SK-N-SH treated with all-trans-retinoic acid at 6 μM for 48 hours (cell line): ENCODE data around the gene ERC1.

Source experiments
- ARNTL ChIP-seq: fragments of 450-650 bp; formaldehyde crosslinking; IDR thresholded peaks from 2 replicates; pipeline ENCODE4 v1.5.0; 2020; ENCODE audit warnings: low read depth, mild to moderate bottlenecking, moderate library complexity, borderline replicate concordance
- BACH2 ChIP-seq: fragments of 250-450 bp; sonication (Bioruptor Pico); IDR thresholded peaks from 2 replicates; pipeline ENCODE4 v1.9.0; 2021; ENCODE audit warnings: mild to moderate bottlenecking, borderline replicate concordance
- GLIS3 ChIP-seq: fragments of 250-450 bp; sonication (Bioruptor Pico); IDR thresholded peaks from 2 replicates; pipeline ENCODE4 v1.5.0; 2020; ENCODE audit warnings: mild to moderate bottlenecking, moderate library complexity
- ISL1 ChIP-seq: fragments of 250-450 bp; sonication (Bioruptor Pico); IDR thresholded peaks from 2 replicates; pipeline ENCODE4 v2.1.2; 2022; ENCODE audit warnings: mild to moderate bottlenecking, moderate library complexity
- RARB ChIP-seq: fragments of 250-450 bp; sonication (Bioruptor Pico); IDR thresholded peaks from 2 replicates; pipeline ENCODE4 v1.8.0; 2021; ENCODE audit warnings: mild to moderate bottlenecking, moderate library complexity
- SNAI2 ChIP-seq: fragments of 250-450 bp; sonication (Bioruptor Pico); IDR thresholded peaks from 2 replicates; pipeline ENCODE4 v1.5.0; 2020; ENCODE audit warnings: mild to moderate bottlenecking, moderate library complexity
- TOX ChIP-seq: fragments of 250-450 bp; sonication (Bioruptor Pico); IDR thresholded peaks from 2 replicates; pipeline ENCODE4 v1.8.0; 2021; ENCODE audit warnings: mild to moderate bottlenecking, moderate library complexity, borderline replicate concordance
- ZC3H10 ChIP-seq: fragments of 250-450 bp; sonication (Bioruptor Pico); IDR thresholded peaks from 2 replicates; pipeline ENCODE4 v1.5.1; 2021; ENCODE audit warnings: mild to moderate bottlenecking, moderate library complexity
- TF ChIP-seq, protein P1 (sequence below): fragments of 250-450 bp; sonication (Bioruptor Pico); IDR thresholded peaks from 2 replicates; pipeline ENCODE4 v1.8.0; 2020; ENCODE audit warnings: mild to moderate bottlenecking, moderate library complexity, borderline replicate concordance
- TF ChIP-seq, protein P2 (sequence below): fragments of 250-450 bp; sonication (Bioruptor Pico); IDR thresholded peaks from 2 replicates; pipeline ENCODE4 v1.8.0; 2021; ENCODE audit warnings: low read depth, mild to moderate bottlenecking, moderate library complexity, borderline replicate concordance
- TF ChIP-seq, protein P3 (sequence below): fragments of 250-450 bp; sonication (Bioruptor Pico); IDR thresholded peaks from 2 replicates; pipeline ENCODE4 v1.5.1; 2021; ENCODE audit warnings: mild to moderate bottlenecking, moderate library complexity

DNA sequence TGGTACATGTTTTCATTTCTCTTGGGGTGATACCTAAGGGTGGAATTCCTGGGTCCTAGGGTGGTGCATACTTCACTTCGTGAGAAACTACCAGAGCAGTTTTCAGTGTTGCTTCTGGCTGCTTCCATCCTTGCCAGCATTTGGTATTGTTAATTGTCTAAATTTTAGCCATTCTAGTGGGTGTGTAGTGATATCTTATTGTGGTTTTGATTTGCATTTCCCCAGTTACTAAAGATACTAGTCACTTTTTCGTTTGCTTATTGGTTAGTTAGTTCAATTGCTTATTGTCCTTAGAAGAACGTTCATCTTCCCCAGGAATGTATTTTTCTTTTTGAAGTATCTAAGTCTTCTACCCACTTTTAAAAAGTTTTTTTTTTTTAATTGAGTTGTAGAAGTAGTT lies 80.2 kb downstream of the ERC1 start:
- TF ChIP-seq ZC3H10 = no peak
- TF ChIP-seq, protein P1, sequence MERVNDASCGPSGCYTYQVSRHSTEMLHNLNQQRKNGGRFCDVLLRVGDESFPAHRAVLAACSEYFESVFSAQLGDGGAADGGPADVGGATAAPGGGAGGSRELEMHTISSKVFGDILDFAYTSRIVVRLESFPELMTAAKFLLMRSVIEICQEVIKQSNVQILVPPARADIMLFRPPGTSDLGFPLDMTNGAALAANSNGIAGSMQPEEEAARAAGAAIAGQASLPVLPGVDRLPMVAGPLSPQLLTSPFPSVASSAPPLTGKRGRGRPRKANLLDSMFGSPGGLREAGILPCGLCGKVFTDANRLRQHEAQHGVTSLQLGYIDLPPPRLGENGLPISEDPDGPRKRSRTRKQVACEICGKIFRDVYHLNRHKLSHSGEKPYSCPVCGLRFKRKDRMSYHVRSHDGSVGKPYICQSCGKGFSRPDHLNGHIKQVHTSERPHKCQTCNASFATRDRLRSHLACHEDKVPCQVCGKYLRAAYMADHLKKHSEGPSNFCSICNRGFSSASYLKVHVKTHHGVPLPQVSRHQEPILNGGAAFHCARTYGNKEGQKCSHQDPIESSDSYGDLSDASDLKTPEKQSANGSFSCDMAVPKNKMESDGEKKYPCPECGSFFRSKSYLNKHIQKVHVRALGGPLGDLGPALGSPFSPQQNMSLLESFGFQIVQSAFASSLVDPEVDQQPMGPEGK = no peak
- TF ChIP-seq RARB (CRISPR knock-in tag) = no peak
- no peak for TF ChIP-seq BACH2 (CRISPR knock-in tag)
- no peak for TF ChIP-seq ISL1 (CRISPR knock-in tag)
- TF ChIP-seq GLIS3 (CRISPR knock-in tag) = no peak
- TF ChIP-seq SNAI2 (CRISPR knock-in tag) = no peak
- no peak for TF ChIP-seq TOX (CRISPR knock-in tag)
- TF ChIP-seq, protein P2, sequence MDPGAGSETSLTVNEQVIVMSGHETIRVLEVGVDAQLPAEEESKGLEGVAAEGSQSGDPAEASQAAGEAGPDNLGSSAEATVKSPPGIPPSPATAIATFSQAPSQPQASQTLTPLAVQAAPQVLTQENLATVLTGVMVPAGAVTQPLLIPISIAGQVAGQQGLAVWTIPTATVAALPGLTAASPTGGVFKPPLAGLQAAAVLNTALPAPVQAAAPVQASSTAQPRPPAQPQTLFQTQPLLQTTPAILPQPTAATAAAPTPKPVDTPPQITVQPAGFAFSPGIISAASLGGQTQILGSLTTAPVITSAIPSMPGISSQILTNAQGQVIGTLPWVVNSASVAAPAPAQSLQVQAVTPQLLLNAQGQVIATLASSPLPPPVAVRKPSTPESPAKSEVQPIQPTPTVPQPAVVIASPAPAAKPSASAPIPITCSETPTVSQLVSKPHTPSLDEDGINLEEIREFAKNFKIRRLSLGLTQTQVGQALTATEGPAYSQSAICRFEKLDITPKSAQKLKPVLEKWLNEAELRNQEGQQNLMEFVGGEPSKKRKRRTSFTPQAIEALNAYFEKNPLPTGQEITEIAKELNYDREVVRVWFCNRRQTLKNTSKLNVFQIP (CRISPR knock-in tag) = no peak
- TF ChIP-seq, protein P3, sequence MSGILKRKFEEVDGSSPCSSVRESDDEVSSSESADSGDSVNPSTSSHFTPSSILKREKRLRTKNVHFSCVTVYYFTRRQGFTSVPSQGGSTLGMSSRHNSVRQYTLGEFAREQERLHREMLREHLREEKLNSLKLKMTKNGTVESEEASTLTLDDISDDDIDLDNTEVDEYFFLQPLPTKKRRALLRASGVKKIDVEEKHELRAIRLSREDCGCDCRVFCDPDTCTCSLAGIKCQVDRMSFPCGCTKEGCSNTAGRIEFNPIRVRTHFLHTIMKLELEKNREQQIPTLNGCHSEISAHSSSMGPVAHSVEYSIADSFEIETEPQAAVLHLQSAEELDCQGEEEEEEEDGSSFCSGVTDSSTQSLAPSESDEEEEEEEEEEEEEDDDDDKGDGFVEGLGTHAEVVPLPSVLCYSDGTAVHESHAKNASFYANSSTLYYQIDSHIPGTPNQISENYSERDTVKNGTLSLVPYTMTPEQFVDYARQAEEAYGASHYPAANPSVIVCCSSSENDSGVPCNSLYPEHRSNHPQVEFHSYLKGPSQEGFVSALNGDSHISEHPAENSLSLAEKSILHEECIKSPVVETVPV (CRISPR knock-in tag) = no peak
- TF ChIP-seq ARNTL = no peak
